Measurements from ENCODE around the gene FAM13A. TPM values are rescaled to one million over a fixed set of nuclear protein-coding genes. Genes with fewer than 3 reads are reported as not detected.

Gene FAM13A
- total and polyA plus RNA-seq, 2 donors (not counting 1 experiment from before 2014, with no cell fraction given): 0.51 to 2.1 TPM

GRCh38 chr4:88937081-88937480 is 119.9 kb downstream of the FAM13A start:
- Histone ChIP-seq H3K9ac (ENCODE audit: low read length) (no peak overlapping the region), H3K27ac (ENCODE audit: low read length in 2 of 2) (no peak overlapping the region), H3K4me1 (ENCODE audit: control insufficient read depth in 2 of 2, insufficient read depth in 2 of 2, low read length in 2 of 2) (no peaks in the 10 kb centered on the region), H3K4me3 (ENCODE audit: control extremely low read depth in 1 of 5, extremely low read depth in 1 of 5, insufficient read depth in 1 of 5, low read depth in 2 of 5, low read length in 4 of 5) (no peak overlapping the region), H3K4me2 (replicated peaks; ENCODE audit: low read depth, low read length, poor library complexity, severe bottlenecking) (no peak overlapping the region), H3K79me2 (ENCODE audit: control insufficient read depth, insufficient read depth, low read length) (no peaks in the 10 kb centered on the region), H3K9me3 (ENCODE audit: control extremely low read depth in 1 of 3, control insufficient read depth in 2 of 3, insufficient read depth in 1 of 3, low read length in 2 of 3) (no peaks in the 10 kb centered on the region), H3K27me3 (replicated peaks in 1 of 4; ENCODE audit: control extremely low read depth in 1 of 4, control insufficient read depth in 3 of 4, insufficient read depth in 4 of 4, low read length in 3 of 4) (no peaks in the 10 kb centered on the region), H2AFZ (ENCODE audit: insufficient read depth, low read depth, low read length, poor library complexity, severe bottlenecking) (no peak overlapping the region), H3K36me3 (replicated peaks in 1 of 2; ENCODE audit: control extremely low read depth in 1 of 2, control insufficient read depth in 1 of 2, extremely low read depth in 1 of 2, insufficient read depth in 2 of 2, low read length in 1 of 2) (no peaks in the 10 kb centered on the region), H4K20me1 (ENCODE audit: control insufficient read depth, insufficient read depth, low read length, poor library complexity, severe bottlenecking) (no peaks in the 10 kb centered on the region)
- no peaks in the 10 kb centered on the region for H3K9me3 Mint-ChIP-seq (ENCODE audit: insufficient read depth)
- ChIA-PET CTCF (no interaction called here), POLR2A (no interaction called here)
- no peak for ATAC-seq (ENCODE audit: low read depth)
- H3K27ac Mint-ChIP-seq: no peak overlapping the region
- H3K27me3 Mint-ChIP-seq: peaks cover 3% of the 10 kb centered on the region
- WGBS (ENCODE audit: insufficient coverage): no CpG with 5 or more reads among the region's 2 CpGs
- no peak for DNase-seq
- TF ChIP-seq CTCF (IDR thresholded peaks at IDR 0.05) (no peak), EZH2 (IDR thresholded peaks at IDR 0.05; ENCODE audit: borderline replicate concordance, insufficient read depth, low read depth, low read length, poor library complexity, severe bottlenecking) (no peak)
- no peak overlapping the region for H3K4me3 Mint-ChIP-seq
- no peaks in the 10 kb centered on the region for H3K4me1 Mint-ChIP-seq
- intact Hi-C loops (cut with micrococcal nuclease): no loop called here

- no peaks in the 10 kb centered on the region for H3K9me3 ChIP-seq (ENCODE audit: control extremely low read depth in 1 of 3, control insufficient read depth in 2 of 3, insufficient read depth in 1 of 3, low read length in 2 of 3)
- no peak for DNase-seq
- no peak overlapping the region for H3K9ac ChIP-seq (ENCODE audit: low read length)
- H3K27me3 ChIP-seq (replicated peaks in 1 of 4; ENCODE audit: control extremely low read depth in 1 of 4, control insufficient read depth in 3 of 4, insufficient read depth in 4 of 4, low read length in 3 of 4): peaks cover 0 to 3% (median 0%) of the 10 kb centered on the region in 4 experiments
- ChIA-PET POLR2A (no interaction called here), CTCF (no interaction called here)
- H3K27ac ChIP-seq (ENCODE audit: low read length in 2 of 2): no peak overlapping the region
- ATAC-seq (ENCODE audit: low read depth): no peak
- H3K4me1 ChIP-seq (ENCODE audit: control insufficient read depth in 2 of 2, insufficient read depth in 2 of 2, low read length in 2 of 2): no peaks in the 10 kb centered on the region
- 60% methylated on average over 3 of the region's 3 CpGs for WGBS (ENCODE audit: insufficient coverage)
- no peak overlapping the region for H2AFZ ChIP-seq (ENCODE audit: insufficient read depth, low read depth, low read length, poor library complexity, severe bottlenecking)
- H3K4me2 ChIP-seq (replicated peaks; ENCODE audit: low read depth, low read length, poor library complexity, severe bottlenecking): no peak overlapping the region
- Mint-ChIP-seq H3K4me3 (no peak overlapping the region), H3K27me3 (peaks cover 6% of the 10 kb centered on the region), H3K4me1 (peaks cover 3% of the 10 kb centered on the region), H3K9me3 (ENCODE audit: insufficient read depth) (no peaks in the 10 kb centered on the region), H3K27ac (no peak overlapping the region)
- H3K4me3 ChIP-seq (ENCODE audit: control extremely low read depth in 1 of 5, extremely low read depth in 1 of 5, insufficient read depth in 1 of 5, low read depth in 2 of 5, low read length in 4 of 5): no peak overlapping the region
- TF ChIP-seq EZH2 (IDR thresholded peaks at IDR 0.05; ENCODE audit: borderline replicate concordance, insufficient read depth, low read depth, low read length, poor library complexity, severe bottlenecking) (no peak), CTCF (IDR thresholded peaks at IDR 0.05) (no peak)
- H4K20me1 ChIP-seq (ENCODE audit: control insufficient read depth, insufficient read depth, low read length, poor library complexity, severe bottlenecking): no peaks in the 10 kb centered on the region
- intact Hi-C loops (cut with micrococcal nuclease): no loop called here
- H3K79me2 ChIP-seq (ENCODE audit: control insufficient read depth, insufficient read depth, low read length): no peaks in the 10 kb centered on the region
- H3K36me3 ChIP-seq (replicated peaks in 1 of 2; ENCODE audit: control extremely low read depth in 1 of 2, control insufficient read depth in 1 of 2, extremely low read depth in 1 of 2, insufficient read depth in 2 of 2, low read length in 1 of 2): no peaks in the 10 kb centered on the region
These were observed 123.4 kb downstream of the FAM13A start for GRCh38 chr4:88933414-88934160.
